Right atrium auricular region (tissue), 2 donors: ENCODE results near the gene SPATS1. TPM values are rescaled to one million over a fixed set of nuclear protein-coding genes. Genes with fewer than 3 reads are reported as not detected.

ENCODE experiments used
- DNase-seq: peaks from one replicate; pipeline ENCODE4 v3.0.0-alpha.2; 2019; ENCODE audit warnings: low spot score
- H3K27ac ChIP-seq, 2 donors: fragments of 200-600 bp; sonication (generic); 1 replicate in 1 of 2; 2 replicates in 1 of 2; pipeline ENCODE4 v1.5.1; 2016 to 2019
- H3K27me3 ChIP-seq, 2 donors: fragments of 200-600 bp; sonication (generic); one replicate each; pipeline versions ENCODE4 v1.5.1 to v1.6.0; 2017 to 2019
- H3K36me3 ChIP-seq: fragments of 200-600 bp; sonication (generic); one replicate; pipeline ENCODE4 v1.5.1; 2016
- H3K4me1 ChIP-seq, 2 donors: fragments of 200-600 bp; sonication (generic); one replicate each; pipeline versions ENCODE4 v1.5.1 to v1.6.0; 2017 to 2019
- H3K4me3 ChIP-seq, 2 donors: fragments of 200-600 bp; sonication (generic); 1 replicate in 1 of 2; 2 replicates in 1 of 2; pipeline ENCODE4 v1.5.1; 2017 to 2019; ENCODE audit warnings: mild to moderate bottlenecking in 1 of 2, moderate library complexity in 1 of 2
- H3K9me3 ChIP-seq, 2 donors: fragments of 200-600 bp; sonication (generic); one replicate each; pipeline ENCODE4 v1.5.1; 2019
- total RNA-seq, 2 donors: library from RNA; depleted of rRNA; stranded (reverse); fragments of >200 nt; gene quantifications; one replicate each; pipeline ENCODE4 v1.1.0, GENCODE V29; 2016
- TF ChIP-seq, protein P1 (sequence below), 2 donors: fragments of 200-600 bp; sonication (generic); IDR thresholded peaks; one replicate each; pipeline ENCODE4 v1.5.1; 2019; ENCODE audit warnings: antibody characterized with exemption in 2 of 2

SPATS1 gene
- total RNA-seq, 2 donors from 2014 or later = not detected

DNA sequence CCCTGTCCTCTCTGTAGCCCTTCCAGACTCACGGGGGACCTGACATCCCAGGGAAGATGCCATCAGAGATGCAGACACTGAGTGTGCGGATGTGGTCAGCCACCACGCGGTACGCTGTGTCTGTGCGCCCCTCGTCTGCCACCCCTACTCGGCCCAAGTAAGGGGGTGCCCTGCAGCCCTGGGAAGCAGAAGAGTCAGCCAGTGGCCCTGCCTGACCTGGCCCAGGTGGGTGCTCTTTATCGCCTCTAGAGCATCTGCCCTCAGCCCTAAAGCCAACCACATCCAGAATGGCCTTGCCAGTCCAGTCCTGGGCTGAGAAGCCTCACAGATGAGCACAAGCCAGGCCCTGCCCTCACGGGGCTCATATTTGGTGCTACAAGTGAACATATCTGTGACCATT is 35.2 kb upstream of the SPATS1 start:
- no peaks in the 10 kb centered on the region for H3K9me3 ChIP-seq
- H3K27ac ChIP-seq = no peak overlapping the region
- H3K27me3 ChIP-seq = no peaks in the 10 kb centered on the region
- no peak overlapping the region for H3K4me3 ChIP-seq
- TF ChIP-seq, protein P1, sequence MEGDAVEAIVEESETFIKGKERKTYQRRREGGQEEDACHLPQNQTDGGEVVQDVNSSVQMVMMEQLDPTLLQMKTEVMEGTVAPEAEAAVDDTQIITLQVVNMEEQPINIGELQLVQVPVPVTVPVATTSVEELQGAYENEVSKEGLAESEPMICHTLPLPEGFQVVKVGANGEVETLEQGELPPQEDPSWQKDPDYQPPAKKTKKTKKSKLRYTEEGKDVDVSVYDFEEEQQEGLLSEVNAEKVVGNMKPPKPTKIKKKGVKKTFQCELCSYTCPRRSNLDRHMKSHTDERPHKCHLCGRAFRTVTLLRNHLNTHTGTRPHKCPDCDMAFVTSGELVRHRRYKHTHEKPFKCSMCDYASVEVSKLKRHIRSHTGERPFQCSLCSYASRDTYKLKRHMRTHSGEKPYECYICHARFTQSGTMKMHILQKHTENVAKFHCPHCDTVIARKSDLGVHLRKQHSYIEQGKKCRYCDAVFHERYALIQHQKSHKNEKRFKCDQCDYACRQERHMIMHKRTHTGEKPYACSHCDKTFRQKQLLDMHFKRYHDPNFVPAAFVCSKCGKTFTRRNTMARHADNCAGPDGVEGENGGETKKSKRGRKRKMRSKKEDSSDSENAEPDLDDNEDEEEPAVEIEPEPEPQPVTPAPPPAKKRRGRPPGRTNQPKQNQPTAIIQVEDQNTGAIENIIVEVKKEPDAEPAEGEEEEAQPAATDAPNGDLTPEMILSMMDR (IDR thresholded peaks at IDR 0.05) = no peak
- DNase-seq = no peak
- peaks cover 80% of the 10 kb centered on the region for H3K36me3 ChIP-seq
- H3K4me1 ChIP-seq = peaks cover 0 to 9% of the 10 kb centered on the region in 2 donors

DNA sequence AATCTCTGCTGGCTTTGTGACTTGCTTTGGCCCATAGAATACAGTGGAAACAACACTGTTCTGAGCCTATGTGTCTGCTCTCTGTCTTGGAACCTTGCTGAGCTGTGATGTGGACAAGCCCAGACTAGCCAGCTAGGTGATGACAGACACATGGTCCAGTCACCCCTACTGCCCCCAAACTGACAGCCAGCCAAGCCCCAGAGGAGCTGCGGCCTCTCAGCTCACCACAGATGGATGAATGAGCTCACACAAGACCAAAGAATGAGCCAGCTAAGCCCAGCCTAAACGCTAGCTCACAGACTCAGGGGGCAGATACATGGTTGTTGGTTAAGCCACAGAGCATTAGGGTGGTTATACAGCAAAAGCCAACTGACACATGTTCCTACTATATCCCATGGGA is 33.4 kb upstream of the SPATS1 start:
- Histone ChIP-seq H3K36me3 (peaks cover 61% of the 10 kb centered on the region), H3K9me3 (no peaks in the 10 kb centered on the region), H3K27ac (no peak overlapping the region), H3K4me3 (no peak overlapping the region), H3K27me3 (no peaks in the 10 kb centered on the region), H3K4me1 (peaks cover 0 to 14% of the 10 kb centered on the region in 2 donors)
- DNase-seq = no peak
- TF ChIP-seq, protein P1 (IDR thresholded peaks at IDR 0.05) = no peak

DNA sequence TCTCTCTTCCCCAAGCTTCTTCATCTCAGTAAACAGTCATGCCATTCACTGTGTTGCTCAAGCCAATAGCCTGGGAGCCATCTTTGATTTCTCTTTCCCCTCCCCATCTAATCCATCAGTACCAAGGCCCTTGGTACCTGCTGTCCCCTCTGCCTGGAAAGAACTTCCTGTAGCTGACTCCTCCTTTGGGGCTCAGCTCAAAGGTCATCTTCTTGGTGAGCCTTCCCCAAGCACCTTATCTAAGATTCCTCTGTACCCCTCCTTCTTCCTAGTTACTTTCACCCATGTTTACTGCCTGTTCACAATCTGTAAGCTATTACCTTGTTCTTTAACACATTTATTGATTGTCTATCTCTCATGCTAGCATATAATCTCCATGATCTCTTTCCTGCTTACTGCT is 32.8 kb upstream of the SPATS1 start:
- Histone ChIP-seq H3K27me3 (no peaks in the 10 kb centered on the region), H3K4me3 (no peak overlapping the region), H3K4me1 (peaks cover 0 to 14% of the 10 kb centered on the region in 2 donors), H3K27ac (no peak overlapping the region), H3K9me3 (no peaks in the 10 kb centered on the region), H3K36me3 (peaks cover 56% of the 10 kb centered on the region)
- TF ChIP-seq, protein P1 (IDR thresholded peaks at IDR 0.05) = no peak
- no peak for DNase-seq

DNA sequence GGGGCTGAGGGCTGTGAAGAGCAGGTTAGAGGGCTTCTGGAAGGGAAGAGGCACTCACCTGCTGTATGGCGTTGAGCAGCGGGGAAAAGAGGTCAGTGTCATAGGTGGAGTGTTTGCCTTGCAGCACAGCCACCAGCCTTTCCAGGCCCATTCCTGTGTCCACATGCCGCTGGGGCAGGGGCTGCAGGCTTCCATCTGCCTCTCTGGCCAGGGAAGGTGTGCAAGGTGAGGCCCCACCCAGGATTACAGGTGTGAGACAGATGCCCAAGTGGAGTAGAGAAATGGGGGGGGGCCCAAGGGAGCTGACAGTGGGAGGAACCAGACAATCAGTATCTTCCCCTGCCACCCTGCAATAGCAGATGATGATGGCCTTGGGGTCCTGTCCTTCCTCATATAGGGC is 32.2 kb upstream of the SPATS1 start:
- H3K36me3 ChIP-seq = peaks cover 50% of the 10 kb centered on the region
- H3K4me1 ChIP-seq = peaks cover 0 to 14% of the 10 kb centered on the region in 2 donors
- H3K27ac ChIP-seq = no peak overlapping the region
- H3K4me3 ChIP-seq = no peak overlapping the region
- TF ChIP-seq, protein P1 (IDR thresholded peaks at IDR 0.05) = no peak
- H3K27me3 ChIP-seq = no peaks in the 10 kb centered on the region
- H3K9me3 ChIP-seq = no peaks in the 10 kb centered on the region
- DNase-seq = no peak

DNA sequence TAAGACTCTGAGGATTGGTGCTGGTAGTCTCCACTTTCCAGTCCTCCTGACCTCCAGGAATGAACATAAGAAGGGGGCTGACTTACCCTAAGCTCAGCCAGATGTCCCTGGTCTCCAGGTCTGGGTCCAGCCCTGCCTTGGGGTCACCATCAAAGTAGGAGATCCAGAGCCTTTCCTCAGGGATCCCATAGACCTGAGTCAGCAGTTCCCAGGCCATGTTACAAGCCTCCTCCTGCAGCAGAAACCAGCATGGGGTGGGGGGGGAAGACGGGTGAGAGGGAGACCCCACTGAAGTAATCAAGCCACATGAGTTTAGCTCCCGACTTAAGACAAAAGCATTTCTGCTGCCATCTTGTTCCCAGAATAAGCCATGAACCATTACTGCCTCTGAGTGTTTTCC is 31.1 kb upstream of the SPATS1 start:
- H3K27me3 ChIP-seq = no peaks in the 10 kb centered on the region
- DNase-seq = no peak
- peaks cover 0 to 14% of the 10 kb centered on the region in 2 donors for H3K4me1 ChIP-seq
- H3K4me3 ChIP-seq = no peak overlapping the region
- H3K36me3 ChIP-seq = peaks cover 45% of the 10 kb centered on the region
- TF ChIP-seq, protein P1 (IDR thresholded peaks at IDR 0.05) = no peak
- H3K9me3 ChIP-seq = no peaks in the 10 kb centered on the region
- H3K27ac ChIP-seq = no peak overlapping the region

DNA sequence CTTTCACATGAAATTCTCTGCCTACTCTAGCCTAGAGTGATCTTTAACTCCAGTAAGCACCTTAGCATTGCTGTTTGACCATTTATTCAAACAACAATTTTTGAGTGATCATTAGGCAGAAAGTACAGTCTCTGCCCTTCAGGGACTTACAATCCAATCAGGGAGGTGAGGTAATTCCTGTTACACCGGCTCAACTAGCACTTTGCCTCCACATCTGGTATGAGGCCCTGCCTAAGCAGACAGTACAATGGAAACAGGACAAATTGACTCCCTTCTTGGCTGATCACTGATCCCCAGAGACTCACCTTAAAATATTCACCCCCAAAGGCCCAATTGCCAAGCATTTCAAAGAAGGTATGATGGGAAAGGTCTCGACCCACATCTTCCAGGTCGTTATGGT is 30.7 kb upstream of the SPATS1 start:
- Histone ChIP-seq H3K27me3 (no peaks in the 10 kb centered on the region), H3K9me3 (no peaks in the 10 kb centered on the region), H3K36me3 (peaks cover 41% of the 10 kb centered on the region), H3K4me3 (no peak overlapping the region), H3K4me1 (peaks cover 0 to 14% of the 10 kb centered on the region in 2 donors), H3K27ac (no peak overlapping the region)
- TF ChIP-seq, protein P1 (IDR thresholded peaks at IDR 0.05) = no peak
- DNase-seq = no peak
